ENCODE data around the gene PLXDC2.

PLXDC2 gene

DNA sequence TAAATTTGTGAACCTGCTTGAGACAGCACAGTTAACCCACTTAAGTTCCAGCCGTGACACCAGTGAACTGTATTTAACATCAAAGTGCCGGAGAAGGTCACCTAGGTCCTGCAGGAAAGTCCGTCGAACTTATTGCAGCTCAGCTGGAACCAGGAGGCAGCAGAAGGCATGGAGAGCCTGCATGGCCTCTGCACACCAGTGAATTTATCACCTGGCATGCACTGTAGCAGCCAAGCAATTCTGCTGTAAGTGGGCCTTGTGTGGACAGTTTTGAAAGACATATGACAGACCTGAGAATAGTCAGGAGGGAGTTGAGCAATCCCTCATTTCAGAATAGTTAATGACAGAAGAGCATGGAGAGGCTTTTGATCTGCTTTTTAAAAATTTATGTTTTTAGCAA, 108.8 kb downstream of the PLXDC2 start:
- no peak for DNase-seq (ENCODE audit: insufficient read length, low spot score)
- TF ChIP-seq SPI1 (IDR thresholded peaks at IDR 0.05; ENCODE audit: low read depth, low read length) (no peak), PAX5 (IDR thresholded peaks at IDR 0.05; ENCODE audit: insufficient read depth, low read length, severe bottlenecking) (no peak), POLR2AphosphoS5 (IDR thresholded peaks at IDR 0.05; ENCODE audit: low read depth, low read length) (no peak), POLR2A (IDR thresholded peaks at IDR 0.05; ENCODE audit: low read depth, low read length) (no peak), POU2F2 (IDR thresholded peaks at IDR 0.05; ENCODE audit: low read depth, low read length) (no peak), TAF1 (IDR thresholded peaks at IDR 0.05; ENCODE audit: low read depth, low read length) (no peak)
- no peak for FAIRE-seq

- DNase-seq (ENCODE audit: insufficient read length, low spot score) = no peak
- no peak for FAIRE-seq
- TF ChIP-seq POLR2A (IDR thresholded peaks at IDR 0.05; ENCODE audit: low read depth, low read length) (no peak), SPI1 (IDR thresholded peaks at IDR 0.05; ENCODE audit: low read depth, low read length) (no peak), PAX5 (IDR thresholded peaks at IDR 0.05; ENCODE audit: insufficient read depth, low read length, severe bottlenecking) (no peak), TAF1 (IDR thresholded peaks at IDR 0.05; ENCODE audit: low read depth, low read length) (no peak), POU2F2 (IDR thresholded peaks at IDR 0.05; ENCODE audit: low read depth, low read length) (no peak)
These were observed 112.7 kb downstream of the PLXDC2 start for GRCh38 chr10:19928936-19929335.

- TF ChIP-seq POU2F2 (IDR thresholded peaks at IDR 0.05; ENCODE audit: low read depth, low read length) (no peak), POLR2AphosphoS5 (IDR thresholded peaks at IDR 0.05; ENCODE audit: low read depth, low read length) (no peak), POLR2A (IDR thresholded peaks at IDR 0.05; ENCODE audit: low read depth, low read length) (no peak), SPI1 (IDR thresholded peaks at IDR 0.05; ENCODE audit: low read depth, low read length) (no peak), TAF1 (IDR thresholded peaks at IDR 0.05; ENCODE audit: low read depth, low read length) (no peak), PAX5 (IDR thresholded peaks at IDR 0.05; ENCODE audit: insufficient read depth, low read length, severe bottlenecking) (no peak)
- DNase-seq (ENCODE audit: insufficient read length, low spot score) (no peak), FAIRE-seq (no peak)
These were observed 113.4 kb downstream of the PLXDC2 start for GRCh38 chr10:19929506-19930140.

DNA sequence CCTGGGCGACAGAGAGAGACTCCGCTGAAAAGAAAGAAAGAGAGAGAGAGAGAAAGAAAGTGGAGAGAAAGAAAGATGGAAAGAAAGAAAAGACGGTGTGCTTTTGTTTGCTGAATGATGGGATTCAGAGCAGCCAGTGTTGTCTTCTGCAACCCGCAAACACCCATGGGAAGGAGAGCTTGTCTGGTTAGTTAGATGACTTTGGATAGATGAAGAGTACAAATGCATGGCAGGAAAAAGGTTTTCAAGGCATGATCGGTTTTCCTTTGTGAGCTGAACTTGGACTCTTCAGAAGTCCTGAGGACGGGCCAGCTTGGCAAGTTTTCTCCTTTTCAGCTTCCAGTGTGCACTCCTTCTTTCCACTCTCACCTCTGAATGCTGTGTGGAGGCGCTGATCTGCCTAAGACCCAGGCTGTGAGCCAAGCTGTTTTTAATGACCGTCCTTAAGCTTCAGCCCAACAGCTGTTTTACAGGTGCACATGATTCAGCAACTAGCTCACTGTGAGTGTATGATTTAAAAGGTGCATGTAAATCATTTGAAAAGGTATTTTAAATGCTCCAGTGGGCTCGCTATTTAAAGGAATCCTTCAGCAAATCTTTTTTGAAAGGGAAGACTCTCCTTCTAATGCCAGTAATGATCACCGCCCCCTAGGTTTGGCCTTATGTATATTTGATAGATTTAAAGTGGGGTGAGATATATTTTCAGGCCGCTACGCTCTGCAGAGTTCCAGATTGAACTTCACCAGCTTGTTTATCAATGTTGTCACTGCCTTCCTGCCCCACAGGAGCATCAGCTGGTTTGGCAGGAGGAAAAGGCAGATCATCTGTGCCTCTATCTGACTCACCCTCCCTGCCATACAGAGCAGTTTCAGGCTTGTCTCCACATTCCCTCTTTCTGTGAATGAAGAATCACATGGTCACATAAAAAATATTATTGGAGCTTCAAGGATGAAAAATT, 115.0 kb downstream of the PLXDC2 start:
- DNase-seq (ENCODE audit: insufficient read length, low spot score) = no peak
- TF ChIP-seq TAF1 (IDR thresholded peaks at IDR 0.05; ENCODE audit: low read depth, low read length) (no peak), SPI1 (IDR thresholded peaks at IDR 0.05; ENCODE audit: low read depth, low read length) (no peak), POLR2A (IDR thresholded peaks at IDR 0.05; ENCODE audit: low read depth, low read length) (no peak), POU2F2 (IDR thresholded peaks at IDR 0.05; ENCODE audit: low read depth, low read length) (no peak), POLR2AphosphoS5 (IDR thresholded peaks at IDR 0.05; ENCODE audit: low read depth, low read length) (no peak), PAX5 (IDR thresholded peaks at IDR 0.05; ENCODE audit: insufficient read depth, low read length, severe bottlenecking) (no peak)
- no peak for FAIRE-seq

- FAIRE-seq = no peak
- DNase-seq (ENCODE audit: insufficient read length, low spot score) = no peak
These were observed 115.8 kb downstream of the PLXDC2 start for GRCh38 chr10:19931894-19932590.

DNA sequence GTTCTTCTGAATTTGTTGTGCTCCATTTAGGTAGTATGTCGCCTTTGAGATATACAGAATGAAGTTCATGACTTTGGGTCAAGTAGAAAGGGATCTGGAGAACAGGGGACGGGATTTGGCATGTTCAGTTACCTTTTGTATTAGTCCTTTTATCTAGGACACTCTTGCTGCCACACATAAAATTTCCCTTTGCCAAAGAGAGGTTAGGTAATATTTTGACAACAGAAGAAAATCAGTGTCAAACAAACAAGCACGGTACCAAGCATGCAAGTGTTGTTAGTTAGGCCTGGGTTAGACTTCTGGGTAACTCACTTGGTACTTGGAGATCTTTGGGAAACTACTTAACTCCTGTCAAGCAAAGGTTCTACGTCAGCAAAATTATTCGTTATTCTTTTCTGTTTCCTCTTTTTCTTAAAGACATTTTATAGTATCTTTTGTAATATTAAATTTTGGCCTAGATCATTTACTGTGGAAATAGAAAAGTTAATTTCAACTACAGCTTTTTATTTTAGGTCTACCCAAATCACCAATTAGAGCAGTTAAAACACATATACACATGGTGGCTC, 116.7 kb downstream of the PLXDC2 start:
- DNase-seq (ENCODE audit: insufficient read length, low spot score) (no peak), FAIRE-seq (no peak)
- TF ChIP-seq SPI1 (IDR thresholded peaks at IDR 0.05; ENCODE audit: low read depth, low read length) (no peak), PAX5 (IDR thresholded peaks at IDR 0.05; ENCODE audit: insufficient read depth, low read length, severe bottlenecking) (no peak), POU2F2 (IDR thresholded peaks at IDR 0.05; ENCODE audit: low read depth, low read length) (no peak), POLR2A (IDR thresholded peaks at IDR 0.05; ENCODE audit: low read depth, low read length) (no peak), TAF1 (IDR thresholded peaks at IDR 0.05; ENCODE audit: low read depth, low read length) (no peak), POLR2AphosphoS5 (IDR thresholded peaks at IDR 0.05; ENCODE audit: low read depth, low read length) (no peak)

More at GRCh38 chr10:19931894-19932590, 115.8 kb downstream of the PLXDC2 start:
- TF ChIP-seq POLR2A (IDR thresholded peaks at IDR 0.05; ENCODE audit: low read depth, low read length) (no peak), PAX5 (IDR thresholded peaks at IDR 0.05; ENCODE audit: insufficient read depth, low read length, severe bottlenecking) (no peak), SPI1 (IDR thresholded peaks at IDR 0.05; ENCODE audit: low read depth, low read length) (no peak), TAF1 (IDR thresholded peaks at IDR 0.05; ENCODE audit: low read depth, low read length) (no peak), POLR2AphosphoS5 (IDR thresholded peaks at IDR 0.05; ENCODE audit: low read depth, low read length) (no peak), POU2F2 (IDR thresholded peaks at IDR 0.05; ENCODE audit: low read depth, low read length) (no peak)

DNA sequence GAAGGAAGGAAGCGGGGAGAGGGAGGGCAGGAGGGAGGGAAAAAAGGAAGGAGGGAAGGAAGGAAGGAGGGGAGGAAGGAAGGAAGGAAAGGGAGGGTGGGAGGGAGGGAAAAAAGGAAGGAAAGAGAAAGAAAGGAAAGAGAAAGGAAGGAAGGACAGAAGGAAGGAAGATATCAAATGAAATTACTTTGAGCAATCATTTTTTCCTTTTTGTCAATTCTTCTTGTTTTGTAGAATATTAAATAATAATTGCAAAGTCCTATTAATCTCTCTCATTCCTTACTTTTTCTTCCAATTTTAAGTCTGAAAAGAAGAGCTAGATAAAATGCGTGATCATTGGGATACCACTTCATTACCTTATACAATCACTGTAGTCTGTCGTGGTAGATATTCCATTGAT, 117.5 kb downstream of the PLXDC2 start:
- TF ChIP-seq POLR2AphosphoS5 (IDR thresholded peaks at IDR 0.05; ENCODE audit: low read depth, low read length) (no peak), TAF1 (IDR thresholded peaks at IDR 0.05; ENCODE audit: low read depth, low read length) (no peak), POLR2A (IDR thresholded peaks at IDR 0.05; ENCODE audit: low read depth, low read length) (no peak), POU2F2 (IDR thresholded peaks at IDR 0.05; ENCODE audit: low read depth, low read length) (no peak), SPI1 (IDR thresholded peaks at IDR 0.05; ENCODE audit: low read depth, low read length) (no peak), PAX5 (IDR thresholded peaks at IDR 0.05; ENCODE audit: insufficient read depth, low read length, severe bottlenecking) (no peak)
- no peak for DNase-seq (ENCODE audit: insufficient read length, low spot score)
- no peak for FAIRE-seq

DNA sequence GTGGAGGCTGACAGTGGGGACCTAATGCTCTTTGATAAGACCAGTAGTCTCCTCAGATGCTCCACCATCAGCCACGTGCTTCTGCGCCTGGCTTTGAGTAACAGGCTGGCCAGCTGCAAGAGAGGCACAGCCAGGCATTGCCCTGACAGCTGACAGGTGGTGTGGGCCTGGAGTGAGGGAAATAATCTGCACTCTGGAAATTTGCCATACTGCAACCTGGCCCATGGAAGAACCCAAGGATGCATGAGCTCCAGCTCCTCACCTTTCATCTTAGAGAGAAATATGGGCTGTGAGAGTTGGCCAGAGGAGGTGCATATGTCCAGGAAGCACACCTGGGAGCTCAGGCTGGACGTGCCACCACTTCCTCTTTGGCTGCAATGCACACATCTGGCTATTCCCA, 118.9 kb downstream of the PLXDC2 start:
- DNase-seq (ENCODE audit: insufficient read length, low spot score) = no peak
- TF ChIP-seq TAF1 (IDR thresholded peaks at IDR 0.05; ENCODE audit: low read depth, low read length) = no peak
- no peak for FAIRE-seq

- no peak for FAIRE-seq
- DNase-seq (ENCODE audit: insufficient read length, low spot score) = no peak
These were observed 120.1 kb downstream of the PLXDC2 start for GRCh38 chr10:19936289-19936688.

More at GRCh38 chr10:19936289-19936688, 120.1 kb downstream of the PLXDC2 start:
- TF ChIP-seq POLR2AphosphoS5 (IDR thresholded peaks at IDR 0.05; ENCODE audit: low read depth, low read length) = no peak
- no peak for TF ChIP-seq TAF1 (IDR thresholded peaks at IDR 0.05; ENCODE audit: low read depth, low read length)
- TF ChIP-seq SPI1 (IDR thresholded peaks at IDR 0.05; ENCODE audit: low read depth, low read length) = no peak
- no peak for TF ChIP-seq POLR2A (IDR thresholded peaks at IDR 0.05; ENCODE audit: low read depth, low read length)
- no peak for TF ChIP-seq PAX5 (IDR thresholded peaks at IDR 0.05; ENCODE audit: insufficient read depth, low read length, severe bottlenecking)
- no peak for TF ChIP-seq POU2F2 (IDR thresholded peaks at IDR 0.05; ENCODE audit: low read depth, low read length)
